SK-N-MC (cell line): ENCODE measurements around the gene APLF.

Experiments used
- EZH2 ChIP-seq: fragments of 200-600 bp; sonication (generic); IDR thresholded peaks from one replicate; pipeline ENCODE4 v1.6.1; 2017; ENCODE audit warnings: antibody characterized with exemption
- FOXP2 ChIP-seq: optimal IDR thresholded peaks from 2 replicates; pipeline ENCODE3; 2011; ENCODE audit warnings: mild to moderate bottlenecking, moderate library complexity; ENCODE audit not compliant: insufficient read depth; ENCODE audit errors: extremely low read length, control extremely low read depth

- TF ChIP-seq EZH2 (no peak), FOXP2 (no peak)
Observed at GRCh38 chr2:68426446-68426845, 40.9 kb upstream of the APLF start.
